Suppressor macrophage (primary cell): ENCODE data around the gene LIMS1.
"Not testable (repeated sequence)": the region's sequence is repeated elsewhere in the genome, so short reads cannot be mapped to it uniquely, and the experiment has no call there.

Experiments
- DNase-seq, 4 experiments: peaks; one replicate each; pipeline ENCODE4 v3.0.0-alpha.2; 2020 to 2022

The LIMS1 gene

DNA sequence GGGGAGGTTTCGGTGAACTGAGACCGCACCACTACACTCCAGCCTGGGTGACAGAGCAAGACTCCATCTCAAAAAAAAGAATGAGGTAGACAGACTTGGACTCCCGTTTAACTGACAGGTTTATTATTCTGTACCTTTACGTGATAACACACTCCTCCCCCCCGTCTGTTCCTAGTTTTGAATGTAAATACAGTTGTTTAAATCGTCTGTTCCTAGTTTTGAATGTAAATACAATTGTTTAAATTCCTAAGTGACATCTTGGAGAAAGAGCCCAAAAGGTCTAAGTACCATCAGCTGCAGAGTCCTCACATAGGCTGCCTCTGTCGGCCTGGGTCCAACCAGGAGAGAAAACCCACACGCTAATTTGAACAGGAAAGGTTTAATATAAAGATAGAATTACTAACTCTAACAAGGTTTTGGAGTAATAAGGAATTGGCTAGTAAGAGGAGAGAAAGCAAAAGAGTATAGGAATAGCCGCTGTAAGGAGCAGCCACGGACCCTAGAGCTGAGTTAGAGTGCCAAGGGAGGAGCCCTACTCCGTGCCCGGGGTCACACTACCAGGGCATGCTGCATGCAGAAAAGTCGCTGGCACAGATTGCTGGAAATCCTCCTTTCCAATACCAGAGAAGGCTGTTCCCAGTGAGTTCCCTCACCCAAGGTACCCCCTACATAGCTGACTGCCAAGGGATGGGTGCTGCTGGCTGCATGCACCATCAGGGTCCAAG, 101.5 kb downstream of the LIMS1 start:
- no peak for DNase-seq

DNA sequence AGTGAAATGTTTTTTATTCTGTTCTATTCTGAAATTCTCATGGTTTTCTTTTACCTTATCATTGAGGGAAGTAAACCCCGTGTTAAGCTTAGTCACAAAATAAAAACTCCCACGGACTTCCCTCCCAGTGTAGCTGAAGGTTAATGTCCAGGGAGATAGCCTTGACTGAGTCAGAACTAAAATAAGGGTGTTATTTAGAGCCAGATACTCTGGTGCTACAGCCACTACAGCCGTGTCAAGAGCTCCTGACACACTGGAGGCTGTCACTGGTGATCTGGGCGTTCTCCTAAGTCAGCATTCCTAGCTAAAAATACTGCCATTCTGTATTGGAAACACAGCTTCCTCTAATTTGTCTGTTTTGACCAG, 103.0 kb downstream of the LIMS1 start:
- peak; percentile 91 to 99 (median 94) for DNase-seq

GRCh38 chr2:108640731-108641130, 106.5 kb downstream of the LIMS1 start:
- DNase-seq: peak; percentile 37 to 80 (median 64)

DNA sequence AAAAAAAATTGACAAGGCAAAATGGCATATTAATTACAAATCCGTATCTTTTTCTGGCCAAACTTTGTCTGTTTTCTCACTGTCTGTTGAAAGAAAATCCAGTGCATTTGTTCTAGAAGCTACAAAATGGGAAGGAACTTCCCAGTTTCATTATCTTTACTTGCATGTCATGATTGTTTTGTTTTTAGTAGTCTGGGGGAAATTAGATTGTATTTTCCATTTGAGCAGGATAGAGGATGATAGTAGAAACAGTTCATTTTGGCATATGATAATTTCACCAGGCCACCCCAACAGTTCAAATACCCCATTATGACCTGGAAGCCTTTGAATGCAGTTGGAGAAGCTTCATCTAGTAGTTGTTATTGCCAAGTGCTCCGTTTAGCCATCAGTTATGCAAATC, 107.5 kb downstream of the LIMS1 start:
- peak in 1 of 4 experiments; percentile 45 for DNase-seq

- no peak for DNase-seq
Observed at GRCh38 chr2:108643261-108643849, 109.1 kb downstream of the LIMS1 start.

DNA sequence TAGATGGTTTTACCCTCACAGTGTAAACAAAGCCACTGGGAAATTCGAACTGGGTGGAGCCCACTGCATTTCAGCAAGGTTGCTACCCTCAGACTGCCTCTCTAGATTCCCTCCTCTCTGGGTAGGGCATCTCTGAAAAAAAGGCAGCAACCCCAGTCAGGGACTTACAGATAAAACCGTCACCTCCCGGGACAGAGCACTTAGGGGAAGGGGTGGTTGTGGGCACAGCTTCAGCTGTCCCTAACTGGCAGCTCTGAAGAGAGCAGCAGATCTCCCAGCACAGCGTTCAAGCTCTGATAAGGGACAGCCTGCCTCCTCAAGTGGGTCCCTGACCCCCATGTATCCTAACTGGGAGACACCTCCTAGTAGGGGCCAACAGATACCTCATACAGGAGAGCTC, 109.6 kb downstream of the LIMS1 start:
- not testable (repeated sequence) for DNase-seq

DNA sequence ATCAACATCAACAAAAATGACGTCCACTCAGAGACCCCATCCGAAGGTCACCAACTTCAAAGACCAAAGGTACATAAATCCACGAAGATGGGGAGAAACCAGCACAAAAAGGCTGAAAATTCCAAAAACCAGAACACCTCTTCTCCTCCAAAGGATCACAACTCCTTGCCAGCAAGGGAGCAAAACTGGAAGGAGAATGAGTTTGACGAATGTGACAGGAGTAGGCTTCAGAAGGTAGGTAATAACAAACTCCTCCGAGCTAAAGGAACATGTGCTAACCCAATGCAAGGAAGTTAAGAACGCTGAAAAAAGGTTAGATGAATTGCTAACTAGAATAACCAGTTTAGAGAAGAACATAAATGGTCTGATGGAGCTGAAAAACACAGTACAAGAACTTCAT, 110.2 kb downstream of the LIMS1 start:
- DNase-seq: not testable (repeated sequence)

DNA sequence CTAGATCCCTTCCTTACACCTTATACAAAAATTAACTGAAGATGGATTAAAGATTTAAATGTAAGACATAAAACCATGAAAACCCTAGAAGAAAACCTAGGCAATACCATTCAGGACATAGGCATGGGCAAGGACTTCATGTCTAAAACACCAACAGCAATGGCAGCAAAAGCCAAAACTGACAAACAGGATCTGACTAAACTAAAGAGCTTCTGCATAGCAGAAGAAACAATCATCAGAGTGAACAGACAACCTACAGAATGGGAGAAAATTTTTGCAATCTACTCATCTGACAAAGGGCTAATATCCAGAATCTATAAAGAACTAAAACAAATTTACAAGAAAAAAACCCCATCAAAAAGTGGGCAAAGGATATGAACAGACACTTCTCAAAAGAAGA, 114.5 kb downstream of the LIMS1 start:
- not testable (repeated sequence) for DNase-seq

- DNase-seq: not testable (repeated sequence)
Observed at GRCh38 chr2:108650465-108650864, 116.2 kb downstream of the LIMS1 start.

DNA sequence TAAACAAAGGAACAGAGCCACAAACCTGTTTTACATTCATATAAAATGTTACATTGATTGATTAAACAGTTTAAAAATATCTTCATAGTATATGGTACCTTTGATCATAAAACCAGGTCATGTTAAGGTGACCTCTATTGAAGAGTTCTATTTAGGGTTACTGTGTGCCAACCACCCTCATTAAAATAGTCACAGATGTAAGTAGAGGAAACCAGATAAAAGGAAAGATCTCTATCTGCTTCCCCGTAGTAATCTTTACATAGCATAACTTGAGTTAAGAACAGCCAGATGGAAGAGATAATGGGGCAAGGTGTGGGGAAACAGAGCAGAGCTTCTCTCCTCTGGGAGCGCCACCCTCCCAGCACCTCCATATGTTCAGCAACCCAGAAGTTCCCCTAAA, 117.2 kb downstream of the LIMS1 start:
- DNase-seq: not testable (repeated sequence)

DNA sequence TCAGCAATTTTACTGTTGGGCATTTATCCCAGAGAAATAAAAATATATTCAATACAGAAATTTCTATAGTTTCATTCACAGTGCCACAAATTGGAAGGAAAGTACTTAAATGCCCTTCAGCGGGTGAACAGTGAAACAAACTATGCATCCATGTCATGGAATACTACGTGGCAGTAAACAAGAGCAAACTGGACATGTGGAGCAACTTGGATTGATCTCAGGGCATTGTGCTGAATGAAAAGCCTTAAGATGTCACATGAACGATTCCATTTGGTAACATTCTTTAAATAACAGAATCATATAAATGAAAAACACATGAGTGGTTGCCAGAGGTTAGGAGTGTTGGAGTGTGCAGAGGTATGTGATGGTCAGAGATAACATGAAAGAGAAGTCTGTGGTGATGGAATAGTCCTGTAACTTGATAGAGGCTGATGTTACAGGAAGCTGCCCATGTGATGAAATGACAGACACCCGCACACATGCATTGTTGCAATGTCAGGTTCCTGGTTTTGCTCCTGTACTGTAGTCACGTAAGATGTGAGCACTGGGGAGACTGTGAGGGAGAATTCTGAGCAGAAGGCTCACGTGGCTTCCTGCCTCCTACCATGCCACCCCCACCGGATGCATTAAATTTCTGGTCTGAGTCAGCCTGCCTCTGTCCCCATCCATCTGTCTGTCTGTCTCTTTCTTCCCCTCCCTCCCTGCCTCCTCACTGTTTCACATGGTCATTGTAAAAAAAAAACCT, 118.1 kb downstream of the LIMS1 start:
- peak; percentile 85 to 96 (median 89) for DNase-seq

DNA sequence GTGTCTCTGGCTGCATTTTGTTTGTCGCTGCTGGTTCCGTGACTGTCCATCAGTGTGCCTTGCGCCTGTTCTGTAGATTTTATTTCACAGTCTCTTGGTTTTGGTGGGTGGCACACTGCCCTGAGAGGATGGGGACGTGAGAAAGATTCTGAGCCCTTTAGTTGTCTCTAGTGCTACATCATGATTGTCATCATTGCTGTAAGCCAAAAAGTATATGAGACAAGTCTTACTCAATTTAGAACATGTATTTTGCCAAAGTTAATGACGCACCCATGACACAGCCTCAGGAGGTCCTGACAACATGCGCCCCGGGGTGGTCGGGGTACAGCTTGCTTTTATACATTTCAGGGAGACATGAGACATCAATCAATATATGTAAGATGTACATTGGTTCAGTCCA, 119.2 kb downstream of the LIMS1 start:
- not testable (repeated sequence) for DNase-seq

DNA sequence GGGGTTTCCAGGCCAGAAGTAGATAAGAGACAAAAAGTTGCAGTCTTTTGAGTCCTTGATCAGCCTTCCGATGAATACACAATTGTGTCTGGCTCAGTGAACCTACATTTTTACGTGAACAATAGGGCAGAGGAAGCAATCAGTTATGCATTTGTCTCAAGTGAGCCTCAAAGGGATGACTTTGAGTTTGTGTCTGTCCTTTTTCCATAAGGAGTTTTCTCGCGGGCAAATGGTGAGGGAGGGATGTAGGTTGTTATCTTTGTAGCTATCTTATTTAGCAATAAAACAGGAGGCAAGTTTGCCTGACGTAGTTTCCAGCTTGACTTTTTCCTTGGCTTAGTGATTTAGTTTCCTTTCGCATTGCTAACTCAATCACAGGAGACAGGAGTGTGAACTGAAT, 119.6 kb downstream of the LIMS1 start:
- not testable (repeated sequence) for DNase-seq

GRCh38 chr2:108654521-108655125, 120.4 kb downstream of the LIMS1 start:
- not testable (repeated sequence) for DNase-seq

DNA sequence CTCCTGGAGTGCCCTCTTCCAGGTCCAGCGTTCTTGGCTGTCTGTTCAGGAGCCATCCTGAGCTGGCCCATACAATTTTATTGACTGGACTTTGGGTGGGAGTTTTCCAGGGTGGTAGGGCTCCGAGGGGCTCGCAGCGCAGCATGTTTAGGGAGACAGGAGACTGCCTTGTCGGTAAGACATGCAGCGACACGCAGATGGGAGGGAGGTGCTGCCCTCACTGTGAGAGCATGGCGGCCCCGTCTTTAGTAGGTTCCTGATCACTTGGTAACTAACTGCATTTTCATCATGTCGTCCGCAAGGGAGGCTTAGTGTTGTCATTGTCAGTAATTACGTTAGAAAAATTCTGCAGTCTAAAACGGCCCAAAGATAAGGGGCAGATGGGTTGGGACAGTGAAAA, 121.0 kb downstream of the LIMS1 start:
- not testable (repeated sequence) for DNase-seq

GRCh38 chr2:108656282-108656681, 122.0 kb downstream of the LIMS1 start:
- DNase-seq: not testable (repeated sequence)

DNA sequence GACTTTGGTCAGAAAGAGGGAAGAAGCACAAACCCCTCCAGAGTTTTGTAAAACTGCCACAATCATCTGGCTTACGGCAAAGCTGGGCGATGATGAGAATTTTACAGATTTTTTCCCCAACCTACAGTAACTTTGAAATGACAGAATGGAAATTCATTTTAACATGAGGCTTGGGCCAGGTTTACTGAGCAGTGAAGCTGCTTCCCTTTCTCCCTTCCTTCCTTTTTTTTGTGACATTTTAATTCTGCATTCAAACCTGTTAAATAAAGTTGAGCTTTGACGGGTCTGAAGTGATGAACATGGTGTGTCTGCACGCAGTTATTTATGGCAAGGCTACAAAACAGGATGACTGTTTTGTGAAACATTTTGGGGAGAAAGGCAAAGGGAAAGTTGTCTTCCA, 123.2 kb downstream of the LIMS1 start:
- peak; percentile 35 to 71 (median 50) for DNase-seq

GRCh38 chr2:108658553-108658952, 124.3 kb downstream of the LIMS1 start:
- DNase-seq: not testable (repeated sequence)

DNA sequence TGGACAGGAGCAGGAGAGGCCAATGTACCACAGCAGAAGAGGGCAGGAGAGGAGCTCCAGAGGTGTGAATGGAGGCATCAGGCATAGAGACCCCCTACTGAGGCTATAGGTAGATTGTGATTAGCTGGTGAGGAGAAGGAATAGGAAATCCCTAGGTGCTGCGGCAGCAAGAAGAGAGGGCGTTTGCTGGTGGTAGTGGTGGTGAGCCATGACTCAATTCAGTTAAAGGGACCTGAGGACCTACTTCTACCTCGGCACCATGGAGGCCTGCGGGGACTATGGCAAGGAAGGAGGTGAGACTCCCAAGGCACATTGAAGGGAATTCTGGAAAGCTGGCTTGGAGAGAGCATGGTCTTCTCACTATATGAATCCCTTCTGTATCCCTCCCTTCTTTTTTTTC, 127.2 kb downstream of the LIMS1 start:
- not testable (repeated sequence) for DNase-seq

DNA sequence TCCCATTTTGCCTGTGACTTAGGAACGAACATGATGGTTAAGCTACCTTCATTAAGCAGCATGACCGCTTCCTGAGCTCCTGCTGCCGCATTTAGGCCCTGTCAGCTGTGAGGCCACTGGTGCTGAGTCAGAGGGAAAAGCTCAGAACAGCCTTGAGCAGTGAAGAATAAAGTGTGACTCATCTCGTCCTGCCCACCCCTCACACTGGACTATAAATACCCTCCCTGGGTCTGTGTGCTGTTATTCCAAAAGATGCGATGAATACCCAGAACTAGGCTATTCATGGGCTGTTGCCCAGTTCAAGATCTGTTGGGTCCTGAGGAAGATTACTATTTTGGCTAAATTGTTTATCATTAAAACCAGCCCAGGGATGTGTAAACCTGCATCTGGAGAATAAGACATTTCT, 127.9 kb downstream of the LIMS1 start:
- peak; percentile 36 to 59 (median 46) for DNase-seq

DNA sequence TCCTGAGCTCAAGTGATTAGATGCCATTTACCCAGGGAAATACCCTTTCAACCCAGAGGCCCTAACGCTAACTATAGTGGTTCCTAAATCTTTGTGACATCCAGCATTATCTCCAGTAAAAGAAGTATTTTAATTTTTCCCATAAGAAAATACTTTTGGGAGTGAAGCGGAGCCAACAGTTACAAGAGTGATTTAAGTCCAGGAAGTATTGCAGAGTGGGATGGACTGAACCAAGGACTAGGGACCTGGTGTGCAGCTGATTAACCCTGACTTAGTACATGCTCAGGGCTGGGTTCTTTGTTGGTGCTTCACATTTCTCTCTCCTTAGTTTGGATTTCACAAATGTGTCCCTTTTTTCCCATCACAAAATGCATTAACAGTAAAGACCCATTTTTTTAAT, 129.1 kb downstream of the LIMS1 start:
- DNase-seq: not testable (repeated sequence)

DNA sequence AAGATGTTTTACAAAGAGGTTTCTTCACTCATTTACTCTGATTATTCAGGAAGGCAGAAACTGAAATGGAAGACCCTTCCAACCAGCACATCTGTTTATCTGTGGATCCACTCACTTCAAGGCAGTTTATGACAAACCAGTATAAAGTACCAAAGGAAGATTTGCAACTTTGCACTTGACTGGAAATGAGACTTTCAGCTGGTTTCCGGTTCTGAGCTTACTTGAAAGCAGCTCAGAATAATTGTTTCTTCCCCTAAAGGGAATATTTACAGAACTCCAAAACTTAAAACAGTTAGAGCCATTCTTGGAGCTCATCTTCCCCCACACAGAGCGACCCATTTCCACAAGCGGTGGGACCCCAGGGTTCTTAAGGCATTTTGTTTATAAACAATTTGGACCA, 129.8 kb downstream of the LIMS1 start:
- DNase-seq: peak in 2 of 4 experiments; percentile 40 to 44

- DNase-seq: not testable (repeated sequence)
Observed at GRCh38 chr2:108664979-108665378, 130.7 kb downstream of the LIMS1 start.
